Measurements from ENCODE around the gene ITPKB. TPM values are rescaled to one million over a fixed set of nuclear protein-coding genes. Genes with fewer than 3 reads are reported as not detected.

Gene ITPKB
- total and polyA plus RNA-seq, 7 experiments from 2014 or later: 51.7 to 429 (median 177) TPM

DNA sequence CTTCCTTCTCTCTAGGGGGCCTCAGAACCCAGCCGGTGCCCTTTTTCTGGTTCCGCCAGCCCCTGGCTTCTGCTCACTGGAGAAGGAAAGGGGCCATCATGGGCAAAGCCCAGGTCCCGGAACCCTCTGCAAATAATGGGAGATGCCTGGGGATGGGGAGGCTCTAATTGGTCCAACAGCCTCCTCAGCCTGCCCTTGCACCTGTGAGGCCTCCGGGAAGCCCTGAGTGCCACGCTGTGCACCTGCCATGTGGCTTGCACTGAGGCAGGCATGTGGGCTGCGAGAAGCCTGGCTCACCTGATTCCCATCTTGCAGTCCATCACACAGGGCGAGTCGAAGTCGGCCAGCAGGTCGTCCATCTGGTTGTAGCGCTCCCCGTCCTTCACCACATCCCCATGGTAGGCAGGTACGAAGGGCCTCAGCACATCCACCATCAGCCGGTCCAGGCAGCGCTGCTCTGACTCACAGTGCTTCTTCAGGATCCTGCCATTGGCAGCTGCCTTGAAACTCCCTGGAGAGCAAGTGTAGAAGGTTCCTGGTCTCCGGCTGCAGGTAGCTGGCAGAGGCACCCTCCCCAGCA is 92.1 kb downstream of the ITPKB start:
- peaks cover 0 to 2% (median 0%) of the 10 kb centered on the region in 11 donors for H3K9me3 Mint-ChIP-seq
- Histone ChIP-seq H3K4me3 (ENCODE audit: low read length) (no peak overlapping the region), H3K9me3 (ENCODE audit: control insufficient read depth in 2 of 3, low read length in 3 of 3) (no peaks in the 10 kb centered on the region), H3K36me3 (ENCODE audit: control insufficient read depth in 2 of 3, insufficient read depth in 3 of 3, low read length in 3 of 3) (peaks cover 13 to 73% (median 21%) of the 10 kb centered on the region in 3 experiments), H3K27me3 (ENCODE audit: control insufficient read depth in 2 of 2, insufficient read depth in 2 of 2, low read length in 2 of 2) (no peaks in the 10 kb centered on the region), H3K4me1 (ENCODE audit: control insufficient read depth in 2 of 2, insufficient read depth in 2 of 2, low read length in 2 of 2) (peaks cover 44 to 72% of the 10 kb centered on the region in 2 donors), H3K27ac (ENCODE audit: low read depth, low read length) (peak overlapping the region; percentile 69)
- peak overlapping the region in 6 of 10 donors; percentile 6 to 87 (median 57) for H3K4me3 Mint-ChIP-seq
- H3K36me3 Mint-ChIP-seq: peaks cover 9 to 37% (median 16%) of the 10 kb centered on the region in 5 donors
- ChIA-PET POLR2A (interaction anchor here (0.7 to 1.3 kb wide), 2 partner anchors 47 to 76 kb away, joined by 3 to 5 read pairs; no protein-coding TSS in a partner anchor), CTCF (interaction anchor here (0.6 to 5.6 kb wide), 4 partner anchors 14 to 182 kb away, joined by 4 to 28 read pairs (median 4); no protein-coding TSS in a partner anchor)
- intact Hi-C loops (cut with micrococcal nuclease): no loop called here
- H3K27ac Mint-ChIP-seq: peak overlapping the region; percentile 49 to 97 (median 93)
- no peak for DNase-seq
- no peak for ATAC-seq
- no peaks in the 10 kb centered on the region for H3K27me3 Mint-ChIP-seq
- peaks cover 0 to 93% (median 60%) of the 10 kb centered on the region in 7 donors for H3K4me1 Mint-ChIP-seq

GRCh38 chr1:226646026-226646869 is 92.8 kb downstream of the ITPKB start:
- H3K27me3 Mint-ChIP-seq: no peaks in the 10 kb centered on the region
- H3K27ac ChIP-seq (ENCODE audit: low read depth, low read length): peak overlapping the region; percentile 69
- DNase-seq (no peak), ATAC-seq (no peak)
- peak overlapping the region; percentile 8 to 87 (median 58) for H3K4me3 Mint-ChIP-seq
- peaks cover 9 to 38% (median 17%) of the 10 kb centered on the region in 5 donors for H3K36me3 Mint-ChIP-seq
- H3K4me3 ChIP-seq (ENCODE audit: low read length): no peak overlapping the region
- POLR2A ChIA-PET: interaction anchor here (0.9 to 1.5 kb wide), 4 partner anchors 12 to 206 kb away, joined by 3 to 4 read pairs (median 3); no protein-coding TSS in a partner anchor
- H3K36me3 ChIP-seq (ENCODE audit: control insufficient read depth in 2 of 3, insufficient read depth in 3 of 3, low read length in 3 of 3): peaks cover 18 to 80% (median 25%) of the 10 kb centered on the region in 3 experiments
- peaks cover 0 to 2% (median 0%) of the 10 kb centered on the region in 11 donors for H3K9me3 Mint-ChIP-seq
- H3K27me3 ChIP-seq (ENCODE audit: control insufficient read depth in 2 of 2, insufficient read depth in 2 of 2, low read length in 2 of 2): no peaks in the 10 kb centered on the region
- peaks cover 0 to 94% (median 60%) of the 10 kb centered on the region in 7 donors for H3K4me1 Mint-ChIP-seq
- no peaks in the 10 kb centered on the region for H3K9me3 ChIP-seq (ENCODE audit: control insufficient read depth in 2 of 3, low read length in 3 of 3)
- CTCF ChIA-PET: interaction anchor here (0.6 kb wide), 1 partner anchor 80 kb away, joined by 4 read pairs; no protein-coding TSS in a partner anchor
- intact Hi-C loops (cut with micrococcal nuclease): no loop called here
- H3K27ac Mint-ChIP-seq: peak overlapping the region; percentile 69 to 97 (median 93)
- H3K4me1 ChIP-seq (ENCODE audit: control insufficient read depth in 2 of 2, insufficient read depth in 2 of 2, low read length in 2 of 2): peaks cover 44 to 72% of the 10 kb centered on the region in 2 donors

- ATAC-seq (no peak), DNase-seq (peak in 1 of 9 donors; percentile 29)
- ChIA-PET POLR2A (interaction anchor here (0.8 to 2.1 kb wide), 7 partner anchors 8 to 207 kb away, joined by 3 to 8 read pairs (median 3); no protein-coding TSS in a partner anchor), CTCF (interaction anchor here (1.5 to 2.2 kb wide), 2 partner anchors 11 to 43 kb away, joined by 7 to 13 read pairs; no protein-coding TSS in a partner anchor)
- H3K27ac ChIP-seq (ENCODE audit: low read depth, low read length): peak overlapping the region; percentile 69
- peaks cover 24 to 88% (median 31%) of the 10 kb centered on the region in 3 experiments for H3K36me3 ChIP-seq (ENCODE audit: control insufficient read depth in 2 of 3, insufficient read depth in 3 of 3, low read length in 3 of 3)
- H3K27me3 Mint-ChIP-seq: no peaks in the 10 kb centered on the region
- H3K27ac Mint-ChIP-seq: peak overlapping the region; percentile 69 to 97 (median 94)
- H3K36me3 Mint-ChIP-seq: peaks cover 9 to 41% (median 17%) of the 10 kb centered on the region in 5 donors
- peaks cover 0 to 2% (median 0%) of the 10 kb centered on the region in 11 donors for H3K9me3 Mint-ChIP-seq
- no peaks in the 10 kb centered on the region for H3K27me3 ChIP-seq (ENCODE audit: control insufficient read depth in 2 of 2, insufficient read depth in 2 of 2, low read length in 2 of 2)
- intact Hi-C loops (cut with micrococcal nuclease): loop anchor here in 1 of 2 donors (1.0 kb wide), 1 partner anchor 8 kb away; no protein-coding TSS in a partner anchor
- H3K4me3 ChIP-seq (ENCODE audit: low read length): no peak overlapping the region
- peaks cover 2 to 89% (median 54%) of the 10 kb centered on the region in 7 donors for H3K4me1 Mint-ChIP-seq
- H3K4me3 Mint-ChIP-seq: peak overlapping the region; percentile 47 to 87 (median 76)
- H3K9me3 ChIP-seq (ENCODE audit: control insufficient read depth in 2 of 3, low read length in 3 of 3): no peaks in the 10 kb centered on the region
- H3K4me1 ChIP-seq (ENCODE audit: control insufficient read depth in 2 of 2, insufficient read depth in 2 of 2, low read length in 2 of 2): peaks cover 44 to 65% of the 10 kb centered on the region in 2 donors
Observed at GRCh38 chr1:226645279-226645976, 93.7 kb downstream of the ITPKB start.

- Mint-ChIP-seq H3K27ac (peak overlapping the region; percentile 87 to 97 (median 94)), H3K9me3 (peaks cover 0 to 2% (median 0%) of the 10 kb centered on the region in 11 donors), H3K36me3 (peaks cover 9 to 42% (median 17%) of the 10 kb centered on the region in 5 donors), H3K4me3 (peak overlapping the region; percentile 47 to 87 (median 76)), H3K27me3 (no peaks in the 10 kb centered on the region), H3K4me1 (peaks cover 8 to 89% (median 52%) of the 10 kb centered on the region in 7 donors)
- H3K36me3 ChIP-seq (ENCODE audit: control insufficient read depth in 2 of 3, insufficient read depth in 3 of 3, low read length in 3 of 3): peaks cover 24 to 96% (median 38%) of the 10 kb centered on the region in 3 experiments
- intact Hi-C loops (cut with micrococcal nuclease): loop anchor here (1.0 kb wide), 1 partner anchor 9 kb away; no protein-coding TSS in a partner anchor
- H3K4me1 ChIP-seq (ENCODE audit: control insufficient read depth in 2 of 2, insufficient read depth in 2 of 2, low read length in 2 of 2): peaks cover 44 to 58% of the 10 kb centered on the region in 2 donors
- H3K27me3 ChIP-seq (ENCODE audit: control insufficient read depth in 2 of 2, insufficient read depth in 2 of 2, low read length in 2 of 2): no peaks in the 10 kb centered on the region
- peak overlapping the region; percentile 19 for H3K4me3 ChIP-seq (ENCODE audit: low read length)
- ChIA-PET POLR2A (interaction anchor here (0.8 to 2.1 kb wide), 10 partner anchors 9 to 184 kb away, joined by 3 to 9 read pairs (median 6); no protein-coding TSS in a partner anchor), CTCF (interaction anchor here (0.6 to 2.2 kb wide), 6 partner anchors 9 to 183 kb away, joined by 3 to 13 read pairs (median 5); no protein-coding TSS in a partner anchor)
- H3K9me3 ChIP-seq (ENCODE audit: control insufficient read depth in 2 of 3, low read length in 3 of 3): no peaks in the 10 kb centered on the region
- ATAC-seq: no peak
- peak overlapping the region; percentile 69 for H3K27ac ChIP-seq (ENCODE audit: low read depth, low read length)
- DNase-seq: peak in 1 of 9 donors; percentile 24
Observed at GRCh38 chr1:226644541-226645176, 94.4 kb downstream of the ITPKB start.

DNA sequence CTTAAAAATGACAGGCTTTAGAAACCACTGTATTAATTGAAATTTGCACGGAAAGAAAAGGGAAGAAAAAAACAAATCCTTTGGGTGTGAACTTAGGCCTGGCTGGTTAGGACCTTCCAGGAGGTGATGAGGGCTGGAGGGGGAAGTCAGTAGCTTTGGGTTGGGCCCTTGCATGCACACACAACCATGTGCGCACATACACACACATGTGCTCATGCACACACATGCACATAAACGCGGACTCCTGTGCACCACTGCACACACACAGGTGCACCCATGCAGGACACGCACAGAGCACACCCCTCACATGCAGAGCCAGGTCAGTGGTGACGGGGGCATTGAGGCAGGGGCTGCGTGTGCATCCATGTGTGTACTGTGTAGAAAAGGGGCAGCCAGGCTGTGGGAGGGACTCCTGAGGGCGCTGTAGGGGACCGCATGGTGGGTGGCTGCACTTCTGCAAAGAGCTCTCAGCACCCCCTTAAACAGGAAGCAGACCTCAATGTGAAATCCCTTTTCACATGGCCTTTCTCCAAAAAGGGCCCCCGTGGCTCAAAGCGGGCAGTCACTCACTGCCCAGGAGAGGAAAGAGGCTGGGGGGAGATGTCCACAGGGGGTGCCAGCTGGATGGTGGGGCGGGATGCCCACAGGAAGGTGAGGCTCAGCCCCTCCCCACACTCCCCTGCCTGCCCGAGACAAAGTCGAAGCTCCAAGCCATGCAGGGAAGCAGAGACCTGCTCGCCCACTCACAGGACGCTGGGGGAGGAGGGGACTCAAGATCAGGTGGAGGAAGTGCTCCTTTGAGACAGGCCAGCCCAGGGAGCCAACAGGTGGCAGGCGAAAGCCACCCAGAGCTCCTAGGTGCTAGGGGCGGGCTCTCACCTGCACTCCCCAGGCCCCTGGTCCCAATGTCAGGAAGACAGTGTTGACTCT is 95.2 kb downstream of the ITPKB start:
- peaks cover 0 to 2% (median 0%) of the 10 kb centered on the region in 11 donors for H3K9me3 Mint-ChIP-seq
- Histone ChIP-seq H3K9me3 (ENCODE audit: control insufficient read depth in 2 of 3, low read length in 3 of 3) (no peaks in the 10 kb centered on the region), H3K36me3 (ENCODE audit: control insufficient read depth in 2 of 3, insufficient read depth in 3 of 3, low read length in 3 of 3) (peaks cover 24 to 97% (median 42%) of the 10 kb centered on the region in 3 experiments), H3K27me3 (ENCODE audit: control insufficient read depth in 2 of 2, insufficient read depth in 2 of 2, low read length in 2 of 2) (no peaks in the 10 kb centered on the region), H3K27ac (ENCODE audit: low read depth, low read length) (peak overlapping the region; percentile 69), H3K4me1 (ENCODE audit: control insufficient read depth in 2 of 2, insufficient read depth in 2 of 2, low read length in 2 of 2) (peaks cover 38 to 53% of the 10 kb centered on the region in 2 donors), H3K4me3 (ENCODE audit: low read length) (peak overlapping the region; percentile 24)
- CTCF ChIA-PET: interaction anchor here (0.7 to 2.2 kb wide), 9 partner anchors 9 to 186 kb away, joined by 3 to 13 read pairs (median 5); no protein-coding TSS in a partner anchor
- H3K27me3 Mint-ChIP-seq: no peaks in the 10 kb centered on the region
- ATAC-seq (peak; percentile 57), DNase-seq (peak in 6 of 9 donors; percentile 46 to 65 (median 59))
- peaks cover 11 to 86% (median 54%) of the 10 kb centered on the region in 7 donors for H3K4me1 Mint-ChIP-seq
- peak overlapping the region; percentile 87 to 97 (median 94) for H3K27ac Mint-ChIP-seq
- intact Hi-C loops (cut with micrococcal nuclease): loop anchor here (1.0 kb wide), 3 partner anchors 9 to 31 kb away; no protein-coding TSS in a partner anchor
- peak overlapping the region; percentile 55 to 87 (median 74) for H3K4me3 Mint-ChIP-seq
- POLR2A ChIA-PET: interaction anchor here (0.7 to 2.1 kb wide), 11 partner anchors 9 to 184 kb away, joined by 3 to 9 read pairs (median 5); no protein-coding TSS in a partner anchor
- H3K36me3 Mint-ChIP-seq: peaks cover 8 to 37% (median 17%) of the 10 kb centered on the region in 5 donors

Measured in naive thymus-derived CD4-positive, alpha-beta T cell (primary cell).